DMS153 (cell line): ENCODE results near the gene GMIP.
A peak's percentile ranks its signal among the peaks of the same experiment; 100 is the strongest.

Experiments used
- DNase-seq: peaks from one replicate; lab custom pipeline; 2025; lab: John Stamatoyannopoulos, UW

Gene GMIP

DNA sequence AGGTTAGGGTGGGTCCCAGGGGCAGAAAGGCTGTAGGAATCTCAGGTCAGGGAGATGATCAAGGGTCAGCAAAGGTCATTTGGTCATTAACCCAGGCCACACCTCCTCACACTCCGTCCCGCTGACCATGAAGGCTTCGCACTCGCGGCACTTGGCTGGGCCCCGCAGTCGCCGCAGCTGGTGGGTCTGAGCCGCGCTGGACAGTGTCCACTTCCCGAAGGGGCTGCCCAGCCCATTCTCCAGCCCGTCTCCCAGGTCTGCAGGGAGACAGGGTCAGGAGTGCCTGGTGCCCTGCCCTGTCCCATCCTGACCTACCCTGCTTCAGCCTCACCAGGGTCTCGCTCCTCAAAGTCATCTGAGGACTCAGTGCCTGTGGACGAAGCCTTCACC, 8.1 kb downstream of the GMIP start:
- DNase-seq, result no peak

- no peak for DNase-seq
Observed at GRCh38 chr19:19634516-19635312, 8.7 kb downstream of the GMIP start.

DNA sequence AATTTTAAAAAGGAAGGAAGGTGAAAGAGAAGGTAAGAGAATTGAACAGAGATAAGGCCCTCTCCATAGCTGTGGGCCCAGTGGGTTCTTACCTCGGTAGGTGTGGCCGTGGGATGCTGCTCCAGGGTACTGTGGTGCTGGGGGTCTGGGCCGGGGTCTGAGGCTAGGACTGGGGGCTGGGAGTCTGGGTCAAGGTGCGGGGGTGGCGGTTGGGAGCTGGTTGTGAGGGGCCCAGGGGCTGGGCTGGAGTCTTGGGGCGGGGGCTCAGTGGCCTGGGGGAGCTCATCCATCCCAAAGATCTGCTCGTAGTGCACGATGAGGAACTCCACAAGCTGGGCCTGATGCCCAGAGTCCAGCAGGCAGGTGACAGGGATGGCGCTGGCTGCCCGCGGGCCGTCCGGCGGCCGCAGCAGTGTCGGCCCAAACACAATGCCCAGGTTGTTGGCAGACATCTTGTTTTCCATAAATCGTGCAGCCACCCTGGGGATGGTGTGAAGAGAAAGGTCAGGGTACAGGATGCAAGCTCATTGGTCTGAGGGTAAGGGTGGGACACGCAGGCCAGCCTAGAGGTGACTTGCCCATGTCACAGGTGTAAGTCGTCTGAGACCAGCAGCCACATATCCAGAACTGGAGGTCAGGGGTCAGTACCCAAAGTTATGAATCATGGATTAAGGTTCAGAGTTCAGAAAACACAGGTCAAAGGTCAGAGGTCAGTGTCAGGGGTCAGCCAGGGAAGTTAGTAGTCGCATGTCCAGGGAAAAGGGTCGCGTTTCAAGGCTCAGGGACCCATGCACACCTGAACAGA, 9.5 kb downstream of the GMIP start:
- DNase-seq, result no peak

- no peak for DNase-seq
Observed at GRCh38 chr19:19632661-19633060, 10.8 kb downstream of the GMIP start.

GRCh38 chr19:19631346-19631745, 12.1 kb downstream of the GMIP start:
- DNase-seq, result no peak

DNA sequence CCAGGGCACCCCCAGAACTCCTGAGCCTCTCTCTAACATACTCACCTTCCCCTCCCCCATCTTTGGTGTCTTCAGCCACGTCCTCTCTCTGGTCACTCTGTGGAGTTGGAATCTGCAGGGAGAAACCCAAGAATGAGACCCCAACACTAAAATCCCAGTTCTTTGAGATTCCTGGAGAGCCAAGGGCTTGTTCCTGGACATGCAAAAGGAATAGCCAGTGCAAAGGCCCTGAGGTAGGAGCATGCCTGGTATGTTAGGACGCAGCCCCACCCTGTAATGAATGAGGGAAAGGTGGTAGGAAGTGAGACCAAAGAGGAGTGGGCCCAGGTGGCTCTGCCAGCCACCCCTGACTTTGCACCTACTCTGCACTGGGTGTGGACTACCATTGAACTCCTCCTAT, 13.0 kb downstream of the GMIP start:
- no peak for DNase-seq

DNA sequence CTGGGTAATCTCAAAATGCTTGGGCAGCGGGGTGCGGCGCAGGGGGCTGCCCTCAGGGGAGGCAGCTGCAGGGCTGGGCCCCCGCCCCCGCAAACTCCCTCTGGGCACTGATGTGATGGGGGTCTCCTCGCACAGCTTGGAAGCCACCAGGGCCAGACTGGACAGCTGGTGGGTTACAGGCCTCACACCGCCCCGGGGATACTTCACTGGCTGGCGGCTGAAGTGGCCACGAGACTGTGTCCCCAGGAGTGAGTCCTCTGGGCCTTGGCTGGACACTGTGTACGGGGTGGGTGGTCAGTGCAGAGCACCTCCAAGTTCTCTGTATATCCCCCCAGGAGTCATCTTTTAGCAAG, 13.4 kb downstream of the GMIP start:
- no peak for DNase-seq

- peak; percentile 31 for DNase-seq
Observed at GRCh38 chr19:19628501-19629134, 14.8 kb downstream of the GMIP start.

- DNase-seq, result peak; percentile 48
Observed at GRCh38 chr19:19627621-19628500, 15.6 kb downstream of the GMIP start, which contains the start of gene LPAR2. TSS of gene LPAR2 (minus strand) at chr19:19628220. CDS start at chr19:19627275, 945 bp downstream.

GRCh38 chr19:19626516-19627472, 16.7 kb downstream of the GMIP start:
- no peak for DNase-seq

GRCh38 chr19:19624032-19624570, 19.4 kb downstream of the GMIP start:
- no peak for DNase-seq

DNA sequence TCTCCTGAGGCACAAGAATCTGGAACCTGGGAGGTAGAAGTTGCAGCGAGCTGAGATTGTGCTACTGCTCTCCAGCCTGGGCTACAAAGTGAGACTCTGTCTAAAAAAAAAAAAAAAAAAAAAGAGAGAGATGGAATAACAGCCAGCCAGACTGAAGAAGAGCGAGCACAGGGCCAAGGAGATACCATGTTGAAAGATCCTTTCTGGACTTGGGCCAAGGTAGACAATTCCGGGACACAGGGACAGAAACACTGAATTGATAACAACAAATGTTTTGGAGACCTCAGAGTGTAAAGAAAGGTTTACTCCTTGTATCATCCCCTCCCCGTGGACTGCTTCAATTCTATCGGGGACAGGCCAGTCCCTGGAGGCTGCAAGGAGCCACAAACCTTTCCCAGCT, 20.1 kb downstream of the GMIP start:
- no peak for DNase-seq

GRCh38 chr19:19619849-19620210, 23.6 kb downstream of the GMIP start:
- DNase-seq, result no peak

DNA sequence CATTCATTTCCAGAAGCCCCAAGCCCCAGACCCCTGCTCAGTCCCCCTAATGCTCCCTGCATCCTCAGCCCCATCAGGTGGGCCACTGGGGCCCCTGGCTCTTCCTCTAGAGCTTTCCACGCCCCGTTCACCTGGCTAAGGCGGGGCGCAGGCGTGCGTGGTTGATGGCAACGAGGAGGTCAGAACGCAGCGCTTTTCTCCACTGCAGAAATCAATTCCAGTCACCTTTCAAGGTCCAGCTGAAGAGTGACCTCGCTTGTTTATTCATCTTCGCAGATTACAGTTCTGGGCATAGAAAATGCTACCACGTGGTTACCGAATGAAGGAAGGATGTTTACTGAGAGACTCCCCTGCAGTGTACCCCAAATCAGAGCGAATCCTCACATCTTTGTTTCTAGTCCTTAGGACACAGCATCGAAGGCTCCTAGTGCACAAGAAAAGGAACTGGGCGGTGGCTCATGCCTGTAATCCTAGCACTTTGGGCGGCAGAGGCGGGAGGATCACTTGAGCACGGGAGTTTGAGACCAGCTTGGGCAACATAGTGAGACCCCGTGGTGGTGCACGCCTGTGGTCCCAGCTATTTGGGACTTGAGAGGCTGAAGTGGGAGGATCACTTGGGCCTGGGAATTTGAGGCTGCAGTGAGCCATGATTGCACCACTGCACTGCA, 24.1 kb downstream of the GMIP start:
- DNase-seq, result no peak

DNA sequence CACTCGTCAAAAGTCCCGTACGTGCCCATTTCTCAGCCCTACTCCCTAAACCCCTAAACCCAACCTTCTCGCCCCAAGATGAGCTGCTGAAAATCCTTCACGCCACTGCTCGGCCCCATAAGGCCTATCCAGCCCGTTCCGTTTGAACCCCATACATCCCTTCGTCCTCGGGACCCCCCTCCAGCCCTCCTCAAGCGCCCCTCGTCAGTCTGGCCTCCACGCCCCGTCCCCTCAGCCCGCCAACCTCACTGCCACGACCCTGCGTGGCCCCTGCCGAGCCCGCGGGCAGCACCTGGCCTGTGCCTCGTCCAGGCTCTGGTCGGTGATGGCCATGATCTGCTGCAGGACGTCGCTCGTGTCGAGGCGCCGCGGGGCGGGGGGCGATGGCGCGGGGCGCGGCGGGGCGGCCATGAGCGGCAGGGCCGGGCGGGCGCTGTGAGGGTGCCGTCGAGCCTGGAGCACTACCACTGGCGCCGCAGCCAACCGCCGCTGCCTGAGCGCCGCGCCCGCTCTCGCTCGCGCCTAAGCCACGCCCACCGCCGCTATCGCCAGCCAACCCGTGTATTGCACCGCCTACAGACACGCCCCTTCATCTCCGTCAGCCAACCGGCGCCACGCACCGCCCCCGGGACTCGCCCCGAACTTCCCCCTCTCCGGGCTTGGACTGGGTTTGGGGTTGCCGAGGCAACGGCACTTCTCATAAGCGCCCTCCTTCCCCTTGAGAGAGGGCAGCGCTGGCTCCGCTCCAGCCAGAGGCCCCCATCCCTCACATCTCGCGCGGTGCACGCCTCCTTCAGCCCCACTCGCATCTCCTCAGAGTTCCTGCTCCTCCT, 25.0 kb downstream of the GMIP start, which contains the start of gene PBX4:
Gene PBX4 (minus strand): TSS at position 469 of the 833 bp plus-strand sequence. CDS start 58 bp downstream, at position 411.
- DNase-seq, result peak; percentile 85

- no peak for DNase-seq
Observed at GRCh38 chr19:19615086-19615485, 28.4 kb downstream of the GMIP start.

DNA sequence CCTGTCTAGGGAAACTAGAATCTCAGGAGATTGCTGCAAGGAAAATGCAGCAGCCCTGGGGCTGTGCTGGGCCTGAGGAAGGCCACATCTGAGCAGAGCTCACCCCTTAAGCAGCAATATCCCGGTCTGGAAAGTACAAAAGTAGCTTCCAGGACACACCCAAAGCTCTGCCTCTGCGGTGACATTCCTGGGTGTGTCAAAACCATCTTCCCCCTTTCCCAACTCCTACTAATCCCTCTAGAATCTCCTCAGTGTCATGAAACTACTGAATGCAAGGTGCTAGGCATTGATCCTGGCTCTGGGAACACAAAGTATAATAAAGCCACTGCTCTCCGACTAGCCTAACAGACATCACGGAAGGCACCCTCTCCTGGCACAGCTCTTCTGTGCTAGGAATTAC, 30.0 kb downstream of the GMIP start:
- no peak for DNase-seq

DNA sequence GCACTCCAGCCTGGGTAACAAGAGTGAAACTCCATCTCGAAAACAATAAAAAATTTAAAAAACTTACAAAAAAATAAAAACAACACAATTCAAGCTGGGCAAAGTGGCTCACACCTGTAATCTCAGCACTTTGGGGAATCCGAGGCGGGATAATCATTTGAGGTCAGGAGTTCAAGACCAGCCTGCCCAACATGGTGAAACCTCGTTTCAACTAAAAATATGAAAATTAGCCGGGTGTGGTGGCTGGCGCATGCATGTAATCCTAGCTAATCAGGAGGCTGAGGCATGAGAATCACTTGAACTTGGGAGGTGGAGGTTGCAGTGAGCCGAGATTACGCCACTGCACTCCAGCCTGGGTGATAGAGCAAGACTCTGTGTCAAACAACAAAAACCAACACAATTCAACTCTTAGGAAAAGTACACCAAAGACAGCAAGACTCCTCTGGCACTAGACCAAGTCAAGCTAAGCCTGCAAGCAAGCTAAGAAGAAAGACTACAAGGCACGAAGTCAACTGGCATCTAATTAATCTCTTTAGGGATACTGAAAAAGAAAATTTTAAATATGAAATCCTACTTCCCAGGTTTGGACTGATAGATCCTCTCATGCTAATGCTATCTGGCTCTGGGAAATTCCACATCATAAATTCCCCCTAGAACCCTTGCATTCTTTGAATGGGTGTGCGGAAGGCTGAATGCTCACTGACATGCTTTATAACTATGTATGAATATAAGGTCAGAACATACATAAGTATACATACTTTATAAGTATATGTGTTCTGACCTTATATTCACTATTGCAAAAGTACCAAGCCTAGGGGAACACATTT, 32.9 kb downstream of the GMIP start:
- no peak for DNase-seq
